Gastrocnemius medialis (tissue), 4 donors: ENCODE data around the gene NID1. TPM values are rescaled to one million over a fixed set of nuclear protein-coding genes. Genes with fewer than 3 reads are reported as not detected.
"Not testable (repeated sequence)": the region's sequence is repeated elsewhere in the genome, so short reads cannot be mapped to it uniquely, and the experiment has no call there.

Source experiments
- ATAC-seq, 2 donors: fragments of 150-250 bp; one replicate each; pipeline ENCODE4 v1.9.1; 2016
- DNase-seq, 2 donors: peaks; one replicate each; pipeline ENCODE4 v3.0.0-alpha.2; 2019
- H3K27ac ChIP-seq, 4 donors: fragments of 200-600 bp; sonication (generic); 1 replicate in 1 of 4; 2 replicates in 3 of 4; pipeline ENCODE4 v1.5.1; 2016 to 2018; ENCODE audit warnings: mild to moderate bottlenecking in 2 of 4, moderate library complexity in 1 of 4
- H3K27me3 ChIP-seq, 3 donors: fragments of 200-600 bp; sonication (generic) in 2 of 3; 1 replicate in 1 of 3; 2 replicates in 2 of 3; pipeline versions ENCODE4 v1.5.1 to v1.6.0; 2016 to 2019; ENCODE audit warnings: mild to moderate bottlenecking in 1 of 3, moderate library complexity in 1 of 3
- H3K36me3 ChIP-seq, 2 donors: fragments of 200-600 bp; sonication (generic) in 1 of 2; one replicate each; pipeline ENCODE4 v1.5.1; 2017 to 2018
- H3K4me1 ChIP-seq, 2 donors: fragments of 200-600 bp; sonication (generic) in 1 of 2; one replicate each; pipeline ENCODE4 v1.5.1; 2016 to 2017; ENCODE audit warnings: mild to moderate bottlenecking in 2 of 2
- H3K4me3 ChIP-seq, 4 donors: fragments of 200-600 bp; sonication (generic) in 3 of 4; 1 replicate in 1 of 4; 2 replicates in 3 of 4; pipeline ENCODE4 v1.5.1; 2016 to 2019; ENCODE audit warnings: mild to moderate bottlenecking in 2 of 4
- H3K9me3 ChIP-seq, 3 donors: fragments of 200-600 bp; sonication (generic) in 2 of 3; 1 replicate in 1 of 3; 2 replicates in 2 of 3; pipeline ENCODE4 v1.5.1; 2016 to 2019
- CTCF ChIP-seq, 5 experiments: fragments of 450-650 bp in 3 of 5; fragments of 200-600 bp in 2 of 5; sonication (generic) in 2 of 5; IDR thresholded peaks in 4 of 5; conservative IDR thresholded peaks in 1 of 5; 1 replicate in 4 of 5; 2 replicates in 1 of 5; pipeline ENCODE4 v1.5.1; 2016 to 2019; ENCODE audit warnings: antibody characterized with exemption in 5 of 5, mild to moderate bottlenecking in 3 of 5, moderate library complexity in 3 of 5
- POLR2A ChIP-seq, 2 donors: fragments of 450-650 bp; IDR thresholded peaks; one replicate each; pipeline ENCODE4 v1.6.1; 2017; ENCODE audit warnings: antibody characterized with exemption in 2 of 2, mild to moderate bottlenecking in 2 of 2, moderate library complexity in 2 of 2
- in situ Hi-C, 4 donors: fragments of 200-750 bp; cut with MboI; loops; one replicate each; pipeline versions ENCODE4 v1.15.0 to v1.8.0; 2017; ENCODE audit warnings: low sequenced_read_pairs in 4 of 4
- intact Hi-C: fragments of 100-400 bp; cut with DNase I; formaldehyde crosslinking; loops from one replicate; pipeline ENCODE4 v1.15.1; 2023; ENCODE audit warnings: low total_unique reads
- total RNA-seq, 4 donors: library from RNA; depleted of rRNA; stranded (reverse); fragments of >200 nt; gene quantifications; one replicate each; pipeline versions ENCODE4 v1.1.0 to v1.2.3, GENCODE V29; 2016

NID1 gene
- total RNA-seq, 4 donors from 2014 or later, result 33.7 to 79.0 (median 51.7) TPM

- Histone ChIP-seq H3K27ac (no peak overlapping the region), H3K36me3 (no peaks in the 10 kb centered on the region), H3K4me3 (no peak overlapping the region), H3K4me1 (no peaks in the 10 kb centered on the region), H3K9me3 (no peaks in the 10 kb centered on the region), H3K27me3 (peaks cover 0 to 8% (median 0%) of the 10 kb centered on the region in 3 donors)
- TF ChIP-seq POLR2A (IDR thresholded peaks at IDR 0.05) (no peak), CTCF (IDR thresholded peaks at IDR 0.05 in 4 of 5, conservative IDR thresholded peaks at IDR 0.05 in 1 of 5) (no peak)
- in situ Hi-C loops, result loop anchor here in 3 of 4 donors (10.0 to 25.0 kb wide), 3 partner anchors 383 to 1461 kb away; no protein-coding TSS in a partner anchor
- intact Hi-C loops, result loop anchor here (10.0 kb wide), 1 partner anchor 753 kb away; no protein-coding TSS in a partner anchor
- no peak for DNase-seq
- no peak for ATAC-seq
Measured at GRCh38 chr1:236101233-236102200, 36.6 kb upstream of the NID1 start.

- TF ChIP-seq POLR2A (IDR thresholded peaks at IDR 0.05), result no peak
- TF ChIP-seq CTCF (IDR thresholded peaks at IDR 0.05 in 4 of 5, conservative IDR thresholded peaks at IDR 0.05 in 1 of 5), result no peak
- no peak overlapping the region for H3K27ac ChIP-seq
- peaks cover 0 to 8% (median 0%) of the 10 kb centered on the region in 3 donors for H3K27me3 ChIP-seq
- H3K4me3 ChIP-seq, result no peak overlapping the region
- ATAC-seq (no peak), DNase-seq (no peak)
- H3K36me3 ChIP-seq, result no peaks in the 10 kb centered on the region
- no peaks in the 10 kb centered on the region for H3K9me3 ChIP-seq
- in situ Hi-C loops, result loop anchor here in 3 of 4 donors (10.0 to 25.0 kb wide), 3 partner anchors 384 to 1462 kb away; no protein-coding TSS in a partner anchor
- intact Hi-C loops, result loop anchor here (10.0 kb wide), 1 partner anchor 754 kb away; no protein-coding TSS in a partner anchor
- H3K4me1 ChIP-seq, result no peaks in the 10 kb centered on the region
Measured at GRCh38 chr1:236100799-236101198, 35.9 kb upstream of the NID1 start.

GRCh38 chr1:236099355-236099974 lies 34.6 kb upstream of the NID1 start:
- H3K27ac ChIP-seq, result no peak overlapping the region
- in situ Hi-C loops, result no loop called here
- no peaks in the 10 kb centered on the region for H3K36me3 ChIP-seq
- H3K4me3 ChIP-seq, result no peak overlapping the region
- intact Hi-C loops, result no loop called here
- no peaks in the 10 kb centered on the region for H3K4me1 ChIP-seq
- DNase-seq (no peak), ATAC-seq (no peak)
- no peak for TF ChIP-seq CTCF (IDR thresholded peaks at IDR 0.05 in 4 of 5, conservative IDR thresholded peaks at IDR 0.05 in 1 of 5)
- TF ChIP-seq POLR2A (IDR thresholded peaks at IDR 0.05), result no peak
- H3K9me3 ChIP-seq, result no peaks in the 10 kb centered on the region
- peaks cover 0 to 8% (median 0%) of the 10 kb centered on the region in 3 donors for H3K27me3 ChIP-seq

- TF ChIP-seq POLR2A (IDR thresholded peaks at IDR 0.05), result no peak
- TF ChIP-seq CTCF (IDR thresholded peaks at IDR 0.05 in 4 of 5, conservative IDR thresholded peaks at IDR 0.05 in 1 of 5), result no peak
- ATAC-seq (no peak), DNase-seq (no peak)
- Histone ChIP-seq H3K9me3 (no peaks in the 10 kb centered on the region), H3K27me3 (peaks cover 0 to 6% (median 0%) of the 10 kb centered on the region in 3 donors), H3K4me3 (no peak overlapping the region), H3K27ac (no peak overlapping the region), H3K36me3 (no peaks in the 10 kb centered on the region), H3K4me1 (no peaks in the 10 kb centered on the region)
- intact Hi-C loops (no loop called here), in situ Hi-C loops (no loop called here)
Measured at GRCh38 chr1:236098267-236098666, 33.4 kb upstream of the NID1 start.

- H3K4me1 ChIP-seq, ATAC-seq, H3K9me3 ChIP-seq, H3K4me3 ChIP-seq, intact Hi-C loops, in situ Hi-C loops, H3K27me3 ChIP-seq, H3K36me3 ChIP-seq: not testable (repeated sequence)
- peak; percentile 54 to 76 for DNase-seq
- H3K27ac ChIP-seq, result peak overlapping the region in 3 of 4 donors; percentile 14 to 53 (median 19)
Measured at GRCh38 chr1:236096660-236097482, 32.0 kb upstream of the NID1 start.
